Activated CD8-positive, alpha-beta T cell treated with anti-CD3 and anti-CD28 coated beads, Interleukin-2, amount 10 ng/mL, durations not matched to agents 7 days and 5 days (primary cell): ENCODE measurements around the gene HERPUD2. TPM values are rescaled to one million over a fixed set of nuclear protein-coding genes. Genes with fewer than 3 reads are reported as not detected.
A peak's percentile ranks its signal among the peaks of the same experiment; 100 is the strongest.

ENCODE experiments used
- ATAC-seq: fragments of 150-1000 bp; cut with Tn5 transposase; one replicate; pipeline ENCODE4 v1.10.0; 2021; ENCODE audit warnings: moderate library complexity
- CTCF ChIA-PET: fragments of 350-600 bp; sonication (Branson Sonifier 250); formaldehyde crosslinking; loops from one replicate; lab custom pipeline; 2021; ENCODE audit warnings: antibody characterized with exemption; lab: Charles Lee
- POLR2A ChIA-PET: fragments of 350-600 bp; sonication (Branson Sonifier 250); formaldehyde crosslinking; loops from one replicate; lab custom pipeline; 2021; ENCODE audit warnings: antibody characterized with exemption; lab: Charles Lee
- DNase-seq: peaks from one replicate; pipeline ENCODE4 v3.0.0-alpha.2; 2020
- H3K27ac Mint-ChIP-seq: one replicate; pipeline ENCODE4 v1.8.0; 2021; ENCODE audit warnings: mild to moderate bottlenecking, mixed read lengths
- H3K27me3 Mint-ChIP-seq: one replicate; pipeline ENCODE4 v1.8.0; 2021; ENCODE audit warnings: low read depth, mixed read lengths
- H3K36me3 Mint-ChIP-seq: one replicate; pipeline ENCODE4 v1.8.0; 2021; ENCODE audit warnings: low read depth, mixed read lengths
- H3K4me1 Mint-ChIP-seq: one replicate; pipeline ENCODE4 v1.8.0; 2021; ENCODE audit warnings: low read depth, mixed read lengths
- H3K4me3 Mint-ChIP-seq: one replicate; pipeline ENCODE4 v1.8.0; 2021; ENCODE audit warnings: mild to moderate bottlenecking, mixed read lengths
- H3K9me3 Mint-ChIP-seq: one replicate; pipeline ENCODE4 v1.8.0; 2022; ENCODE audit warnings: mixed read lengths; ENCODE audit not compliant: insufficient read depth
- total RNA-seq, 2 experiments: library from RNA; stranded (reverse); gene quantifications; one replicate each; pipeline ENCODE4 v1.2.3, GENCODE V29; 2021

HERPUD2 gene
- total RNA-seq, 2 experiments from 2014 or later: 30.4 to 31.3 TPM

DNA sequence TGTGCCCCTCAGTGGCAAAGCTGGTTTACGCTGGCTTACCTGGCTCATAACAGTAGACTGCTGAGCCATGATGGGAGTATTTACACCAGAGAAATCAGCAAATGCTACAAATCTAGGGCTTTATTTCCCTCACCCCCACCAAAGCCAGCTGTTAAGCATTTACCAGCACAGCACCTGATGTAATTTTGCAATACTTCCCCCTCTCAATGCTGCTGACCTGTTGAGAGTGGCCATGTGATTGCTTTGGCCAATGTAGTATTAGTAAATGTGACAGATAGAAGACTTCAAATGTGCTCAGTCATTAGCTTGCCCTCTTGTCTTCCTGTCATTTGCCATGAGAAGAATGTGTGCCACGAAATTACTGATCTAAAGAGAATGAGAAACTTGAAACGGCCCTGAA, 46.6 kb downstream of the HERPUD2 start:
- ATAC-seq (no peak), DNase-seq (no peak)
- ChIA-PET CTCF (no interaction called here), POLR2A (no interaction called here)
- no peaks in the 10 kb centered on the region for H3K27me3 Mint-ChIP-seq
- H3K4me1 Mint-ChIP-seq: peaks cover 44% of the 10 kb centered on the region
- peaks cover 51% of the 10 kb centered on the region for H3K36me3 Mint-ChIP-seq
- H3K4me3 Mint-ChIP-seq: no peak overlapping the region
- peaks cover under 1% of the 10 kb centered on the region for H3K9me3 Mint-ChIP-seq
- H3K27ac Mint-ChIP-seq: no peak overlapping the region

DNA sequence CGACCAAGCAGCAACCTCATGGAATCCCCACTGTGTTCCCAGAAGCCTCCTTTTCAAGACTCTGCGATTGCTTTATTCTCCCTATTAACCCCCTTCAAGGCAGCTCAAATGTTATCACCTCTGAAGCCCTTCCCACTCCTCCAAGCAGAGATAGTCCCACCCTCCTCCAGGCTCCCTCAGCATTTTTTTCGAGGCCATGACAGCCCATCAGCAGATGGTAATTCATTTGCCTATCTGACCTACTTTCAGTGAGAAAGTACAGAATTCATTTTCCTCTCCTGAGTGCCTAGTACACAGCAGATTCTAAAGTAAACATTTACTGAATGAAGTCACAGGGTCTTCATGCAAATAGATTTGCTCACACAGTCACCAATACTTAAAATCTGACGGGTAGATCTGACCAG, 47.8 kb downstream of the HERPUD2 start:
- no peak for DNase-seq
- Mint-ChIP-seq H3K4me3 (no peak overlapping the region), H3K4me1 (peaks cover 32% of the 10 kb centered on the region), H3K36me3 (peaks cover 46% of the 10 kb centered on the region), H3K27me3 (no peaks in the 10 kb centered on the region), H3K27ac (no peak overlapping the region), H3K9me3 (no peaks in the 10 kb centered on the region)
- CTCF ChIA-PET: interaction anchor here (1.3 to 1.5 kb wide), 3 partner anchors 23 to 54 kb away, joined by 3 to 9 read pairs (median 5); no protein-coding TSS in a partner anchor
- no peak for ATAC-seq
- POLR2A ChIA-PET: interaction anchor here (0.9 kb wide), 1 partner anchor 46 kb away, joined by 3 read pairs; no protein-coding TSS in a partner anchor

DNA sequence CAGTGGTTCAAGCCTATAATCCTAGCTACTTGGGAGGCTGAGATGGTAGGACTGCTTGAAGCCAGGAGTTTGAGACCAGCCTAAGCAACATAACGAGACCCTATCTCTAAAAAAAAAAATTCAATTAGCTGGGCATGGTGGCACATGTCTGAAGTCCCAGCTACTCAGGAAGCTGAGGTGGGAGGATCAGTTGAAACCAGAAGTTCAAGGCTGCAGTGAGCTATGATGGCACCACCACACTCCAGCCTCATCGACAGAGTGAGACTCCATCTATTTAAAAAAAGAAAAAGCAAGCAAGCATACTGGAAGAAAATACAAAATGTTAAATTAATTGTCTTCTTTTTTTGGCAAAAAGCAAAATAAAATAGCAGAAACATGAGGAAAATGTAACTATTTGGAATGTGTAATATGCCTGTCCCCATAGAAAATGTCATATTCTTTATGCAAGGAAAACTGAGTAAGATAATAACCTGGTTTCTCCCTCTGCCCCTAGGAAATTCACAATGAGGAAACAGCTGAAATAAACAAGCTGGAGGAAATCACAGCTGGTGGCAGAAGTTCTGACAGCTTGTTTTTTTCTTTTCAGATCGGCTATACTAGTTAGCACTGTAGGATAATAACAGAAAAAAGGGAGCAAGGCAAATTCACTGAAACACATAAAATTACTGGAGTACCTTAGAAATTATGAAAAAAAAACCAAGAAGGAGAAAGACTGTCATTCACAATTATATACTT, 48.5 kb downstream of the HERPUD2 start:
- POLR2A ChIA-PET: interaction anchor here (0.7 to 0.9 kb wide), 2 partner anchors 47 to 78 kb away, joined by 3 read pairs; no protein-coding TSS in a partner anchor
- H3K36me3 Mint-ChIP-seq: peaks cover 47% of the 10 kb centered on the region
- ATAC-seq (no peak), DNase-seq (no peak)
- CTCF ChIA-PET: interaction anchor here (0.9 to 1.5 kb wide), 5 partner anchors 22 to 77 kb away, joined by 3 to 9 read pairs (median 4); no protein-coding TSS in a partner anchor
- H3K27ac Mint-ChIP-seq: no peak overlapping the region
- no peaks in the 10 kb centered on the region for H3K27me3 Mint-ChIP-seq
- no peaks in the 10 kb centered on the region for H3K9me3 Mint-ChIP-seq
- H3K4me3 Mint-ChIP-seq: no peak overlapping the region
- peaks cover 25% of the 10 kb centered on the region for H3K4me1 Mint-ChIP-seq

DNA sequence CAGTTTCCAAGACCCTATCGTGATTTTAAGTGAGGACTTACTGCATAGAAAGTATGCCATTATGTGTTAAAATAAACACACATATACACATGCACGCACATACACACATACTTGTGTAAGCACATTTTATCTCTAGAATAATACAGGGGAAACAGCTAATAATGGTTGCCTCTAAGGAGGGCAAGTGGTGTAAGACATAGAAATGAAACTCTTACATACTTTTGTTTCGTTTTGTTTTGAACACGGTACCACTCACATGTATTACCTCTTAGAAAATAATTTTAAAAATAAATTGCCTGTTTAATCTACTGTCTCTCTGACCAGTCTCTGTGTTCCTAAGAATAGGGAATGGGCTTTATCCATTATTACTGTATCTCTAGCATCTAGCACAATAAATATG, 49.2 kb downstream of the HERPUD2 start:
- ATAC-seq (no peak), DNase-seq (no peak)
- H3K27me3 Mint-ChIP-seq: no peaks in the 10 kb centered on the region
- H3K9me3 Mint-ChIP-seq: no peaks in the 10 kb centered on the region
- H3K4me3 Mint-ChIP-seq: no peak overlapping the region
- no peak overlapping the region for H3K27ac Mint-ChIP-seq
- H3K36me3 Mint-ChIP-seq: peaks cover 42% of the 10 kb centered on the region
- CTCF ChIA-PET: interaction anchor here (1.1 to 1.5 kb wide), 4 partner anchors 22 to 52 kb away, joined by 3 to 9 read pairs (median 4); no protein-coding TSS in a partner anchor
- POLR2A ChIA-PET: interaction anchor here (0.7 kb wide), 1 partner anchor 79 kb away, joined by 3 read pairs; no protein-coding TSS in a partner anchor
- peaks cover 20% of the 10 kb centered on the region for H3K4me1 Mint-ChIP-seq

DNA sequence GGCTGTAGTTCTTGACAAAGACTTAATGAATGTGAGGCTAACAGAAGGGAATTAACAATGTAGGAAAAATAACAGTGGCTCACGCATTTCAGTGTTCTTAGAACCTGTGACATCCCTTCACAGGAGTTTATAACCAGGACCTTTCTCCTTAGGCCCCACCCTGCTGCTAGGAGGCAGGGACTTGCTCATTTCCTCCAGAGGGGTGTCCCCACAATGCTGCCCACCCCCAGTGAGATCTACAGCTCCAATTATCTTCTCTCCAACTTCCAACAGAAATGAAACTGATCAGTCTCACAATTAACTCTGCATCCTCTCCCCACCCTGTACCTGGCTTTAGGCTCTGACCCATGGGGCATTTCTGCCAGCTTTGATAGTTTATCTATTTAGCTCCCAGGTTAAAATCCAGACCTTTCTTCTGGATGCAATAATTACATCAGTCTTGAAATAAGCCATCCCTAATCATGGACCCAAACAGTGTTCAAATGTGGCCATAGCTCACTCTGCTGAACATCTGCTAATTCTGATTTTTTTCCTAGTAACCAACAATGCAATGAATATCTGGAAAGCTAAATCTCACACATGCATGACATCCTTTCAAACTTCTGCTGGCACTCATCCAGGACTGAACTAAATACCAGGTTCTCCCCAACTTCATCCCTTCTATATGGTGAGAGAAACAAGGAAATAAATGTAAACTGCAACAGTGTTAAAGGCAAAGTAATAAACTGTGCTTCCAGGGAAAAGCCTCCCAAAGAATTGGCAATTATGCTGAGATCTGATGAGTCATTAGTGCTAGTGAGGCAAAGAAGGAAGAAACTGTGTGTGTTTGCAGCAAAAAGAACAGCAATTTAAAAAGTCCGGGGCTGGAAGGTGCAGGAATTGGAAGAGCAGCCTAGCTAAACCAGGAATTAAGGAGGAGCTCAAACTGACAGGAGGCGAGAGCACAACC, 64.6 kb downstream of the HERPUD2 start:
- peak; percentile 27 for ATAC-seq
- no peak overlapping the region for H3K27ac Mint-ChIP-seq
- CTCF ChIA-PET: interaction anchor here (0.7 to 1.9 kb wide), 3 partner anchors 170 to 317 kb away, joined by 3 to 4 read pairs (median 3); partner anchors contain the start of gene SEPTIN7
- POLR2A ChIA-PET: no interaction called here
- H3K36me3 Mint-ChIP-seq: peaks cover 21% of the 10 kb centered on the region
- H3K27me3 Mint-ChIP-seq: no peaks in the 10 kb centered on the region
- no peaks in the 10 kb centered on the region for H3K9me3 Mint-ChIP-seq
- no peak overlapping the region for H3K4me3 Mint-ChIP-seq
- no peak for DNase-seq
- H3K4me1 Mint-ChIP-seq: no peaks in the 10 kb centered on the region

DNA sequence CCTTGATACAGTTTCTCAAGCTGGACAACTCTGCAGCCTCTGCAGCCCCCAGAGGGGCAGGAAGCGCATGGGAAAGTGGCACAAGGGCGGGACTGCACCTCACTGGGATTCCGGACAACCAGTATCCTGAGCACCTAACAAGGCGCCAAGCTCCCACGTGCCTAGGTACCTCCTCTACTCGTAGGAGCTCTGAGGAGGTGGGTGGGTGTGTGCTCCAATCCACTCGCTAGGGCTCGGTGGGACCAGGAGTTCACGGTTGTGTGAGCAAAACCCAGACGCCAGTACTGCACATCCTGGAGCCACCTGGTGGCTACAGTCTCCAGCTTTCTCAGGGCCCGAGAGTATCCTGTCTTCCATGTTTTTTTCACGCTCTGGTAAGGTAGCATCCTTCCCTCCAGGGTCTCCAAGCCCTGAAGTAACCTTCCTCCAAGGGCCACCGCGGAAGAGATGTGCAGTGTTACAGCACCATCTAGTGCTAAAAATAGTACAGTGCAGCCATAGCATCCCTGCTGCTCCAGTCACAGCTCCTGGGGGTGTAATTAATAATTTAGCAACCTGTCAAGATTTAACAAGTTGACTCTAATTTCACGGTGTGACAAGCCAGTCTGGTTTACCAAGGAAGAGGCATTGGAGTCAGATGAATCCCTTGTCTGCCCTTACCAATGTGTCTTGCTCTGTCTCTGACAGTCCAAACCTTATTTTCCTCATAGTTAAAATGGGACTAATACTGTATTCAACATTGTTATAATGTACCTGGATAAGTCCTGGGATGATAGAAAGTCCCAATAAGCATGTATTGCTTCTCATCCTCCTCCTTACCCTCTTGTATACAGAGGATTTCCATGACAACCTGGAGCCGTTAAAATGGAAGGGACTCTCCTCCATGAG, 70.4 kb downstream of the HERPUD2 start:
- ATAC-seq: peak; percentile 78
- Mint-ChIP-seq H3K9me3 (no peaks in the 10 kb centered on the region), H3K4me1 (no peaks in the 10 kb centered on the region), H3K27ac (no peak overlapping the region), H3K4me3 (no peak overlapping the region), H3K27me3 (no peaks in the 10 kb centered on the region), H3K36me3 (no peaks in the 10 kb centered on the region)
- ChIA-PET POLR2A (interaction anchor here (1.1 kb wide), 1 partner anchor 176 kb away, joined by 4 read pairs; no protein-coding TSS in a partner anchor), CTCF (interaction anchor here (0.6 to 6.7 kb wide), 29 partner anchors 8 to 434 kb away, joined by 3 to 53 read pairs (median 4); no protein-coding TSS in a partner anchor)
- DNase-seq: peak; percentile 54

DNA sequence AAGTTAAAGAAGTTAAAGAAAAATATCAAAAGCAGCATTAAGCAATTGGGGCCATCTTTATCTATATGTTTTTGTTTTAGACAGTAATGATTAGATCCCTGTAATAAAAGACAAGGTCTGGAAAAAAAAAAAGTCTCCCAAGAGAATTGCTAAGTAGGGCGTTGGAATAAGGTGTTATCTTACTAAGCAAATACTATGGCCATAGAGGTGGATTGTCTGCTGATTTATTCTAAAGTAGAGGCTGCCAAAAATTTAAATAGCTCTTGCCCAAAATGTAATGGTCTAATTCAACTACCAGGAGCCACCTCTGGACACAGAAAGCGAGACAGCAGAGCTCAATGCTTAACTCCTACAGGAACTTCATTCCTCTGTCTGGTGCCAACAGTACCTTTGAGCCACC, 71.6 kb downstream of the HERPUD2 start:
- Mint-ChIP-seq H3K4me1 (no peaks in the 10 kb centered on the region), H3K27ac (no peak overlapping the region), H3K9me3 (no peaks in the 10 kb centered on the region), H3K27me3 (no peaks in the 10 kb centered on the region), H3K36me3 (no peaks in the 10 kb centered on the region), H3K4me3 (no peak overlapping the region)
- ChIA-PET CTCF (interaction anchor here (0.8 to 6.7 kb wide), 15 partner anchors 7 to 432 kb away, joined by 3 to 53 read pairs (median 9); no protein-coding TSS in a partner anchor), POLR2A (interaction anchor here (1.1 kb wide), 1 partner anchor 177 kb away, joined by 4 read pairs; no protein-coding TSS in a partner anchor)
- DNase-seq: no peak
- no peak for ATAC-seq

DNA sequence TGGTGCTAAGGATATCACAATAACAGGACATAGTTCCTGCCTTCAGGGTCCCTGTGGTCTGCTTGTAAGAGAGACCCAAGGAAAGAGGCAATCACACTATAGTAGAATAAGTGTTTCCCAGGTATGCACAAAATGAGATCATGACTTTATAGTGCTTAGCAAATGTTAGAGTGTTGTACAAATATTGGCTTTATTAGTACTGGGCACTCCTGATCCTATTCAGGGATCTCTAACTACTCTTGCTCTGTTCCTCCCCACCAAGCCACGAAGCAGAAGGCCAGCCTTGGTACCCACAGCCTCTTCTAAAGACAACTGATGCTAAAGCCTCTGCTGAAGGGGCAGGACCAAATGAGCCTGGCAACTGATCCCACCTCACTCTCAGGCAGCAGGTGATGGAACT, 75.1 kb downstream of the HERPUD2 start:
- ChIA-PET POLR2A (no interaction called here), CTCF (no interaction called here)
- ATAC-seq: no peak
- Mint-ChIP-seq H3K36me3 (no peaks in the 10 kb centered on the region), H3K27me3 (no peaks in the 10 kb centered on the region), H3K27ac (no peak overlapping the region), H3K4me1 (no peaks in the 10 kb centered on the region), H3K9me3 (no peaks in the 10 kb centered on the region), H3K4me3 (no peak overlapping the region)
- no peak for DNase-seq

DNA sequence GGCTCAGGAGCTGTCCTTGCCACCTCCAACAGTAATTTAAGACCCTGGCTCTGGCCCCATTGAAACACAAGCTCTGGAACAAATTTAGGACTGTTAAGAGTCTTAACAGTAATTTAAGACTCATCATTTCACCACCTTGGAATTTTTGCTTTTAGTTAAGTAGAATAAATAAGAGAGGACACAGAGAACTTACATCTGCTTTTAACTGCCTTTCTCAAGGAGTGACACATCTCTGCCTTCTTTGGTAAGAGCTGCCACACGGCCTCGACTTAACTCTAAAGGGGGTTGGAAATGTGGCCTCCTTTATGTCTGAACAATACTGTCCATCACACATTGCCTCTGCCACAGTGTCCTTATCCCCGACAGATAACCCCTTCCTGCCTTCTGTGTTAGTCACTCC, 77.9 kb downstream of the HERPUD2 start:
- Mint-ChIP-seq H3K27ac (no peak overlapping the region), H3K4me3 (no peak overlapping the region), H3K9me3 (no peaks in the 10 kb centered on the region), H3K27me3 (no peaks in the 10 kb centered on the region), H3K4me1 (no peaks in the 10 kb centered on the region), H3K36me3 (no peaks in the 10 kb centered on the region)
- POLR2A ChIA-PET: no interaction called here
- CTCF ChIA-PET: interaction anchor here (2.0 kb wide), 1 partner anchor 23 kb away, joined by 6 read pairs; no protein-coding TSS in a partner anchor
- no peak for DNase-seq
- no peak for ATAC-seq

DNA sequence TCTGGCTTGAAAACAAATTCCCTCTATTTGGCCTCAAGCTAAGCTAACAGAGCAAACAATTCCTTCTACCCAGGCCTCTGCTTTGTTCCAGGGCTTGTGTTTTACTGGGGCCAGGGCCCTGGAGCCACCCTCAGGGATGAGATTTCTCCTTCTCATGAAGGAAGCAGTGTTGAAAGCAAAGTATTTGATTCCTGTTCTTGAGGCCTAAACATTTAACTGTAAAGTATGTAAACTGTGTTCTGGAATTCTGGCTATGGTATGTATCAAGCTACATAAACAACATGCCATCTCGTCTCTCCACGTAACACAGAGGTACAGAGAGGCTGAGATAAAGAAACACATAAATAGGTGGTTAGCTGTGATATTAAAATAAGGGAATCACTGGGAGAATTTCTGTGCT, 81.8 kb downstream of the HERPUD2 start:
- H3K4me3 Mint-ChIP-seq: no peak overlapping the region
- DNase-seq: no peak
- no peaks in the 10 kb centered on the region for H3K27me3 Mint-ChIP-seq
- peaks cover 3% of the 10 kb centered on the region for H3K9me3 Mint-ChIP-seq
- ChIA-PET CTCF (interaction anchor here (0.8 to 3.4 kb wide), 2 partner anchors 11 to 20 kb away, joined by 3 to 15 read pairs; no protein-coding TSS in a partner anchor), POLR2A (no interaction called here)
- ATAC-seq: no peak
- no peak overlapping the region for H3K27ac Mint-ChIP-seq
- H3K4me1 Mint-ChIP-seq: no peaks in the 10 kb centered on the region
- H3K36me3 Mint-ChIP-seq: no peaks in the 10 kb centered on the region
